HEK293 (cell line): ENCODE measurements around the gene SYPL2.

Source experiments
- CTCF ChIA-PET: fragments of 350-600 bp; formaldehyde crosslinking; extraction: SDS; loops from one replicate; lab custom pipeline; 2021; ENCODE audit warnings: antibody characterized with exemption; lab: Yijun Ruan, JAX
- POLR2A ChIA-PET: fragments of 300-600 bp; formaldehyde crosslinking; extraction: SDS; loops from one replicate; lab custom pipeline; 2020; ENCODE audit warnings: antibody characterized with exemption, inconsistent platforms; lab: Yijun Ruan, JAX
- H3K27ac ChIP-seq: fragments of 200-500 bp; sonication (Bioruptor generic); 2 replicates; pipeline ENCODE4 v1.5.1; 2014; ENCODE audit warnings: low read depth, low read length, control low read depth, inconsistent platforms; ENCODE audit errors: extremely low read depth
- H3K36me3 ChIP-seq, 2 experiments: fragments of 200-500 bp in 1 of 2; sonication (Bioruptor generic) in 1 of 2; 1 replicate in 1 of 2; 2 replicates in 1 of 2; pipeline ENCODE4 v1.5.1; 2014 to 2017; ENCODE audit warnings: inconsistent platforms in 2 of 2, low read length in 2 of 2; ENCODE audit not compliant: control insufficient read depth in 2 of 2, insufficient read depth in 1 of 2
- H3K4me1 ChIP-seq: fragments of 200-500 bp; sonication (Bioruptor generic); 2 replicates; pipeline ENCODE4 v1.5.1; 2014; ENCODE audit warnings: mild to moderate bottlenecking, low read length, inconsistent platforms; ENCODE audit not compliant: control insufficient read depth, insufficient read depth
- H3K4me3 ChIP-seq: 2 replicates; pipeline ENCODE4 v1.5.1; 2011; ENCODE audit warnings: low read depth, mild to moderate bottlenecking, control low read depth, low read length, moderate library complexity
- H3K9me3 ChIP-seq: fragments of 200-500 bp; sonication (Bioruptor generic); 2 replicates; pipeline ENCODE4 v1.5.1; 2014; ENCODE audit warnings: low read depth, low read length, inconsistent platforms; ENCODE audit not compliant: control insufficient read depth, insufficient read depth
- BCL11B ChIP-seq: fragments of 450-650 bp; formaldehyde crosslinking; IDR thresholded peaks from 2 replicates; pipeline ENCODE4 v1.5.1; 2016; ENCODE audit warnings: low read depth, missing biosample characterization, missing genetic modification characterization
- GLIS2 ChIP-seq: fragments of 450-650 bp; formaldehyde crosslinking; IDR thresholded peaks from 2 replicates; pipeline ENCODE4 v1.5.1; 2016; ENCODE audit warnings: missing biosample characterization, missing genetic modification characterization
- KLF16 ChIP-seq: fragments of 450-650 bp; formaldehyde crosslinking; IDR thresholded peaks from 2 replicates; pipeline ENCODE4 v1.5.1; 2017; ENCODE audit warnings: missing biosample characterization, missing genetic modification characterization
- MZF1 ChIP-seq: fragments of 450-650 bp; formaldehyde crosslinking; IDR thresholded peaks from 2 replicates; pipeline ENCODE4 v1.5.1; 2017; ENCODE audit warnings: missing biosample characterization, missing genetic modification characterization, borderline replicate concordance
- TRIM28 ChIP-seq: IDR thresholded peaks from 2 replicates; pipeline ENCODE4 v1.6.1; 2011; ENCODE audit warnings: low read length, control low read depth, borderline replicate concordance
- ZBTB48 ChIP-seq: fragments of 450-650 bp; formaldehyde crosslinking; IDR thresholded peaks from 2 replicates; pipeline ENCODE4 v1.5.1; 2016; ENCODE audit warnings: missing biosample characterization, missing genetic modification characterization
- ZFP69B ChIP-seq: fragments of 450-650 bp; formaldehyde crosslinking; IDR thresholded peaks from 2 replicates; pipeline ENCODE4 v1.5.1; 2016; ENCODE audit warnings: missing biosample characterization, missing genetic modification characterization
- ZNF138 ChIP-seq: fragments of 450-650 bp; formaldehyde crosslinking; IDR thresholded peaks from 2 replicates; pipeline ENCODE4 v1.5.1; 2016; ENCODE audit warnings: missing biosample characterization, missing genetic modification characterization, borderline replicate concordance
- ZNF148 ChIP-seq: fragments of 450-650 bp; formaldehyde crosslinking; IDR thresholded peaks from 2 replicates; pipeline ENCODE4 v1.5.0; 2017; ENCODE audit warnings: missing biosample characterization, missing genetic modification characterization, borderline replicate concordance
- ZNF223 ChIP-seq: fragments of 450-650 bp; formaldehyde crosslinking; IDR thresholded peaks from 2 replicates; pipeline ENCODE4 v1.5.1; 2016; ENCODE audit warnings: missing biosample characterization, missing genetic modification characterization
- ZNF341 ChIP-seq: fragments of 450-650 bp; formaldehyde crosslinking; IDR thresholded peaks from 2 replicates; pipeline ENCODE4; 2016; ENCODE audit warnings: low read depth, missing biosample characterization, missing genetic modification characterization
- ZNF398 ChIP-seq: fragments of 450-650 bp; formaldehyde crosslinking; IDR thresholded peaks from 2 replicates; pipeline ENCODE4 v1.5.1; 2017; ENCODE audit warnings: missing biosample characterization, missing genetic modification characterization
- ZNF416 ChIP-seq: fragments of 450-650 bp; formaldehyde crosslinking; IDR thresholded peaks from 2 replicates; pipeline ENCODE4 v1.5.1; 2016; ENCODE audit warnings: missing biosample characterization, missing genetic modification characterization
- ZNF449 ChIP-seq: fragments of 450-650 bp; formaldehyde crosslinking; IDR thresholded peaks from 2 replicates; pipeline ENCODE4 v1.5.1; 2017; ENCODE audit warnings: missing biosample characterization, mild to moderate bottlenecking, missing genetic modification characterization, moderate library complexity
- ZNF621 ChIP-seq: fragments of 450-650 bp; formaldehyde crosslinking; IDR thresholded peaks from 2 replicates; pipeline ENCODE4 v1.5.1; 2017; ENCODE audit warnings: missing biosample characterization, missing genetic modification characterization
- ZNF626 ChIP-seq: fragments of 450-650 bp; sonication (Bioruptor Pico); formaldehyde crosslinking; IDR thresholded peaks from 2 replicates; pipeline ENCODE4 v1.5.1; 2018; ENCODE audit warnings: missing biosample characterization, missing genetic modification characterization, inconsistent platforms
- ZNF670 ChIP-seq: fragments of 450-650 bp; formaldehyde crosslinking; IDR thresholded peaks from 2 replicates; pipeline ENCODE4 v1.5.1; 2016; ENCODE audit warnings: missing biosample characterization, missing genetic modification characterization, low read depth
- ZNF704 ChIP-seq: fragments of 450-650 bp; formaldehyde crosslinking; IDR thresholded peaks from 2 replicates; pipeline ENCODE4 v1.5.1; 2016; ENCODE audit warnings: missing biosample characterization, missing genetic modification characterization
- ZNF776 ChIP-seq: fragments of 450-650 bp; formaldehyde crosslinking; IDR thresholded peaks from 2 replicates; pipeline ENCODE4 v1.5.0; 2017; ENCODE audit warnings: missing biosample characterization, missing genetic modification characterization, borderline replicate concordance
- ZNF785 ChIP-seq: fragments of 450-650 bp; formaldehyde crosslinking; IDR thresholded peaks from 2 replicates; pipeline ENCODE4 v1.5.1; 2016; ENCODE audit warnings: missing biosample characterization, missing genetic modification characterization
- ZNF791 ChIP-seq: fragments of 450-650 bp; formaldehyde crosslinking; IDR thresholded peaks from 2 replicates; pipeline ENCODE4 v1.5.1; 2016; ENCODE audit warnings: missing biosample characterization, missing genetic modification characterization
- ZSCAN16 ChIP-seq: fragments of 450-650 bp; formaldehyde crosslinking; IDR thresholded peaks from 2 replicates; pipeline ENCODE4 v1.5.1; 2016; ENCODE audit warnings: missing biosample characterization, missing genetic modification characterization
- ZSCAN23 ChIP-seq: fragments of 450-650 bp; formaldehyde crosslinking; IDR thresholded peaks from 2 replicates; pipeline ENCODE4 v1.5.1; 2016; ENCODE audit warnings: missing biosample characterization, missing genetic modification characterization
- TF ChIP-seq, protein P1 (sequence below): fragments of 450-650 bp; formaldehyde crosslinking; IDR thresholded peaks from 2 replicates; pipeline ENCODE4 v1.5.1; 2016; ENCODE audit warnings: missing biosample characterization, missing genetic modification characterization
- TF ChIP-seq, protein P2 (sequence below): fragments of 450-650 bp; formaldehyde crosslinking; IDR thresholded peaks from 2 replicates; pipeline ENCODE4 v1.5.1; 2017; ENCODE audit warnings: missing biosample characterization, missing genetic modification characterization

SYPL2 gene

DNA sequence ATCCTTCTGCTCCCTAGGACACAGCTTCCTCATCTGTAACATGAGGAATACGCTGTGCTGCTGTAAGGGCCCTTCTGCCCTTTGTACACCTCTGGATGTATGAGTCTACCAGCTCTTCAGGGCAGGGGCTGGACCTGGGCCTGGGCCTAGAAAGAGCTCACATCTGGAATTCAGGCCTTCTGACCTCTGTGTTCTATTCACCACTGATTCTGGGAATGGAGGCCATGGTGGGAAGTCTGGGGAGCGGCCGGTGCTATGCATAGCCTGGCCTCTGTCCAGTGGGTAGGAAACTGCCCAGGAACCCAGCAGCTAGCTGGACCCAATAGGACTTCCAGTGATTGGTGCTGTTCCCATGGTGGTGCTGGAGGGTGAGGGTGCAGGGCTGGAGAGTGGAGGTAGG is 62.4 kb downstream of the SYPL2 start:
- ChIA-PET POLR2A (interaction anchor here (1.4 kb wide), 1 partner anchor 11 kb away, joined by 3 read pairs; the partner anchor contains the start of gene GPR61), CTCF (interaction anchor here (0.7 to 20.8 kb wide), 2 partner anchors 11 to 26 kb away, joined by 7 to 1152 read pairs; partner anchors contain the start of genes AMIGO1, CYB561D1 and GPR61)
- H3K9me3 ChIP-seq = no peaks in the 10 kb centered on the region
- H3K27ac ChIP-seq = no peak overlapping the region
- no peak for TF ChIP-seq ZNF223 (tag by site-specific recombination)
- H3K4me1 ChIP-seq = no peaks in the 10 kb centered on the region
- H3K36me3 ChIP-seq = no peaks in the 10 kb centered on the region
- H3K4me3 ChIP-seq = no peak overlapping the region

- H3K4me1 ChIP-seq = no peaks in the 10 kb centered on the region
- H3K4me3 ChIP-seq = no peak overlapping the region
- ChIA-PET POLR2A (interaction anchor here (1.2 to 1.5 kb wide), 2 partner anchors 36 to 247 kb away, joined by 3 to 5 read pairs; partner anchors contain the start of genes CYB561D1 and PSRC1), CTCF (interaction anchor here (0.6 to 20.8 kb wide), 7 partner anchors 9 to 131 kb away, joined by 3 to 1152 read pairs (median 4); partner anchors contain the start of genes AMIGO1 and CYB561D1)
- no peaks in the 10 kb centered on the region for H3K9me3 ChIP-seq
- H3K36me3 ChIP-seq = no peaks in the 10 kb centered on the region
- H3K27ac ChIP-seq = no peak overlapping the region
- TF ChIP-seq ZNF785 (tag by site-specific recombination) (no peak), ZNF791 (no peak), ZNF138 (no peak), ZNF704 (tag by site-specific recombination) (no peak), ZSCAN16 (tag by site-specific recombination) (no peak), MZF1 (tag by site-specific recombination) (no peak), ZNF621 (tag by site-specific recombination) (no peak), ZNF670 (no peak), ZNF416 (tag by site-specific recombination) (no peak), ZNF398 (tag by site-specific recombination) (no peak), ZNF626 (tag by site-specific recombination) (no peak), ZSCAN23 (tag by site-specific recombination) (no peak), KLF16 (no peak), TRIM28 (no peak), BCL11B (tag by site-specific recombination) (no peak), ZFP69B (tag by site-specific recombination) (peak; percentile 93), ZBTB48 (tag by site-specific recombination) (peak; percentile 46; the same call in 1 of the 2 replicates), ZNF148 (tag by site-specific recombination) (no peak), GLIS2 (tag by site-specific recombination) (no peak), ZNF341 (tag by site-specific recombination) (peak; percentile 10; the same call in 1 of the 2 replicates), ZNF449 (tag by site-specific recombination) (no peak), ZNF776 (tag by site-specific recombination) (no peak)
- TF ChIP-seq, protein P1, sequence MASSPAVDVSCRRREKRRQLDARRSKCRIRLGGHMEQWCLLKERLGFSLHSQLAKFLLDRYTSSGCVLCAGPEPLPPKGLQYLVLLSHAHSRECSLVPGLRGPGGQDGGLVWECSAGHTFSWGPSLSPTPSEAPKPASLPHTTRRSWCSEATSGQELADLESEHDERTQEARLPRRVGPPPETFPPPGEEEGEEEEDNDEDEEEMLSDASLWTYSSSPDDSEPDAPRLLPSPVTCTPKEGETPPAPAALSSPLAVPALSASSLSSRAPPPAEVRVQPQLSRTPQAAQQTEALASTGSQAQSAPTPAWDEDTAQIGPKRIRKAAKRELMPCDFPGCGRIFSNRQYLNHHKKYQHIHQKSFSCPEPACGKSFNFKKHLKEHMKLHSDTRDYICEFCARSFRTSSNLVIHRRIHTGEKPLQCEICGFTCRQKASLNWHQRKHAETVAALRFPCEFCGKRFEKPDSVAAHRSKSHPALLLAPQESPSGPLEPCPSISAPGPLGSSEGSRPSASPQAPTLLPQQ (tag by site-specific recombination) = peak; percentile 98
- TF ChIP-seq, protein P2, sequence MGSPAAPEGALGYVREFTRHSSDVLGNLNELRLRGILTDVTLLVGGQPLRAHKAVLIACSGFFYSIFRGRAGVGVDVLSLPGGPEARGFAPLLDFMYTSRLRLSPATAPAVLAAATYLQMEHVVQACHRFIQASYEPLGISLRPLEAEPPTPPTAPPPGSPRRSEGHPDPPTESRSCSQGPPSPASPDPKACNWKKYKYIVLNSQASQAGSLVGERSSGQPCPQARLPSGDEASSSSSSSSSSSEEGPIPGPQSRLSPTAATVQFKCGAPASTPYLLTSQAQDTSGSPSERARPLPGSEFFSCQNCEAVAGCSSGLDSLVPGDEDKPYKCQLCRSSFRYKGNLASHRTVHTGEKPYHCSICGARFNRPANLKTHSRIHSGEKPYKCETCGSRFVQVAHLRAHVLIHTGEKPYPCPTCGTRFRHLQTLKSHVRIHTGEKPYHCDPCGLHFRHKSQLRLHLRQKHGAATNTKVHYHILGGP (tag by site-specific recombination) = no peak
Observed at GRCh38 chr1:109529881-109530456, 63.6 kb downstream of the SYPL2 start.
